Stimulated activated effector memory CD8-positive, alpha-beta T cell treated with anti-CD3 and anti-CD28 coated beads, Interleukin-12 subunit alpha, Interleukin-12 subunit beta, amount 100 ng/mL, for 72 hours (primary cell): ENCODE measurements around the gene CHURC1.

Experiments
- ATAC-seq: fragments of 150-1000 bp; cut with Tn5 transposase; 2 replicates; pipeline ENCODE4 v1.10.0; 2021
- DNase-seq, 2 donors: peaks; one replicate each; pipeline ENCODE4 v3.0.0; 2021 to 2022; ENCODE audit warnings: low spot score in 2 of 2
- H3K27ac Mint-ChIP-seq: one replicate; pipeline ENCODE4 v1.8.0; 2022; ENCODE audit warnings: mild to moderate bottlenecking, mixed read lengths
- H3K36me3 Mint-ChIP-seq: one replicate; pipeline ENCODE4 v1.8.0; 2022; ENCODE audit warnings: mild to moderate bottlenecking, mixed read lengths
- H3K4me1 Mint-ChIP-seq: one replicate; pipeline ENCODE4 v1.8.0; 2022; ENCODE audit warnings: mixed read lengths
- H3K4me3 Mint-ChIP-seq: one replicate; pipeline ENCODE4 v1.8.0; 2022; ENCODE audit warnings: mild to moderate bottlenecking, mixed read lengths
- H3K9me3 Mint-ChIP-seq: one replicate; pipeline ENCODE4 v1.8.0; 2022; ENCODE audit warnings: mixed read lengths

The CHURC1 gene

GRCh38 chr14:64954491-64955240 lies 40.4 kb downstream of the CHURC1 start:
- Mint-ChIP-seq H3K4me3 (no peak overlapping the region), H3K27ac (no peak overlapping the region), H3K9me3 (no peaks in the 10 kb centered on the region), H3K36me3 (no peaks in the 10 kb centered on the region), H3K4me1 (peaks cover 14% of the 10 kb centered on the region)
- DNase-seq, result no peak
- no peak for ATAC-seq

DNA sequence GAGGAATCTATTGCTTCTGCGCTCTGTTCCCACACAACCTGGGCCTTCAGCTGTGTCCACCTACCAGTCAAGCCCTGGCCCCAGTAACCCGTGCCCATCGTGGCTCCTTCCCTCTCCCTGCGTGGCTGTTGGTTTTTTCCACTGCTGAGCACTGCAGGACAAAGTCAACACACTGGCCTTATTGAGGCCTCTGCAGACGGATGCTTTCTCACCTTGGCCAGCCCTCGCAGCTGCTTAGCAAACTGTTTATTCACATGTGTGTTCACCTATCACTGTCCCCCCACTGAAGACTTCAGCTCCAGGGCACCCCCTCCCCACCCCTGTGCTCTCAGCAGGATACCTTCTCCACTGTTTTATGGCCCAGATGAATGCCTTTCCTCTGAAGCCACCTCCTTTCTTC lies 41.0 kb downstream of the CHURC1 start:
- H3K27ac Mint-ChIP-seq, result no peak overlapping the region
- H3K36me3 Mint-ChIP-seq, result no peaks in the 10 kb centered on the region
- no peak for DNase-seq
- no peak overlapping the region for H3K4me3 Mint-ChIP-seq
- H3K9me3 Mint-ChIP-seq, result no peaks in the 10 kb centered on the region
- ATAC-seq, result no peak
- H3K4me1 Mint-ChIP-seq, result peaks cover 19% of the 10 kb centered on the region

GRCh38 chr14:64956697-64957406 lies 42.6 kb downstream of the CHURC1 start:
- Mint-ChIP-seq H3K4me1 (peaks cover 24% of the 10 kb centered on the region), H3K9me3 (no peaks in the 10 kb centered on the region), H3K4me3 (no peak overlapping the region), H3K36me3 (no peaks in the 10 kb centered on the region), H3K27ac (no peak overlapping the region)
- no peak for ATAC-seq
- DNase-seq, result no peak

DNA sequence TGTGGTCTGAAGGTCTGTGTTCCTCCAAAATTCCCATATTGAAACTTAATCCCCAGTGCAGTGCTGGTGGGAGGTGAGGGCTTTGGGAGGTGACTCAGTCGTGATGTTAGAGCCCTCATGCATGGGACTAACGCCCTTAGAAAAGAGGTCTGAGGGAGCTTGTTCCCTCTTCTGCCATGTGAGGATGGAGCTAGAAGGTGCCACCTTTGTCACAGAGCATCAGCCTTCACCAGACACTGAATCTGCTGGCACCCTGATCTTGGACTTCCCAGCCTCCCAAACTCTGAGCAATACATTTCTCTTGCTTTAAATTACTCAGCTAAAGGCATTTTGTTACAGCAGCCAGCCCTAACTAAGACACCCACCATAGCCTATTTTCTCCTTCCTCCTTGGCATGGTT lies 43.9 kb downstream of the CHURC1 start:
- DNase-seq (no peak), ATAC-seq (no peak)
- Mint-ChIP-seq H3K27ac (peak overlapping the region; percentile 35), H3K4me3 (no peak overlapping the region), H3K4me1 (peaks cover 13% of the 10 kb centered on the region), H3K9me3 (no peaks in the 10 kb centered on the region), H3K36me3 (no peaks in the 10 kb centered on the region)

- Mint-ChIP-seq H3K4me1 (peaks cover 10% of the 10 kb centered on the region), H3K9me3 (no peaks in the 10 kb centered on the region), H3K27ac (peak overlapping the region; percentile 35), H3K4me3 (no peak overlapping the region), H3K36me3 (no peaks in the 10 kb centered on the region)
- no peak for DNase-seq
- no peak for ATAC-seq
Observed at GRCh38 chr14:64958743-64959142, 44.5 kb downstream of the CHURC1 start.

DNA sequence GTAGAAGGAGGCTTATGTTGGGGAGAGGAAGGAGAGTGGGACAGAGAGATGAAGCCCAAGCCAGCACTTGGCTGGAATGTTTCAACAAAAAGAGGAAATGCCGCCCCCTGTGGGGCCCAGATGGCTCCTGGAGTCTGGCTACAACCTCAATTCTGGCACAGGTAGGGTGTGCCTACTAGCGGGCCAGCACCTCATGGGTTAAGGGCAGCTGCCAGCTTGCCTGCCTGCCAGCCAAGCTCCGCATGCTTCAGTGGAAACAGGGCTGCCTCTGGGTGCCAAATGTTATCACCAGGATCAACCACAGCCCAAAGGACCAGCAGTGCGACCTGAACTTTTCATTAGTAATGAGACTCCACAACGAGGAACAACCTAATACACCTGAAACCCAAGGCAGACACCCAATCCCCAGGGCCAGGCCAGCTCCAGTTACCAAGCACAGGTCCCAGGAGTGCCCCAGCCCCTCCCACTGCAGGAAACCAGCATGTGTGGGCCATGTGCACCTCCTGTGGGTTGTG lies 46.6 kb downstream of the CHURC1 start:
- H3K4me3 Mint-ChIP-seq, result no peak overlapping the region
- H3K9me3 Mint-ChIP-seq, result no peaks in the 10 kb centered on the region
- no peaks in the 10 kb centered on the region for H3K36me3 Mint-ChIP-seq
- ATAC-seq (no peak), DNase-seq (no peak)
- no peak overlapping the region for H3K27ac Mint-ChIP-seq
- H3K4me1 Mint-ChIP-seq, result peaks cover 10% of the 10 kb centered on the region

GRCh38 chr14:64963611-64964010 lies 49.4 kb downstream of the CHURC1 start:
- Mint-ChIP-seq H3K9me3 (no peaks in the 10 kb centered on the region), H3K4me1 (peaks cover 10% of the 10 kb centered on the region), H3K4me3 (no peak overlapping the region), H3K27ac (no peak overlapping the region), H3K36me3 (no peaks in the 10 kb centered on the region)
- ATAC-seq (no peak), DNase-seq (no peak)

GRCh38 chr14:64965356-64966000 lies 51.2 kb downstream of the CHURC1 start:
- peaks cover 3% of the 10 kb centered on the region for H3K4me1 Mint-ChIP-seq
- ATAC-seq, result no peak
- H3K4me3 Mint-ChIP-seq, result no peak overlapping the region
- no peak overlapping the region for H3K27ac Mint-ChIP-seq
- H3K9me3 Mint-ChIP-seq, result no peaks in the 10 kb centered on the region
- DNase-seq, result no peak
- H3K36me3 Mint-ChIP-seq, result no peaks in the 10 kb centered on the region

DNA sequence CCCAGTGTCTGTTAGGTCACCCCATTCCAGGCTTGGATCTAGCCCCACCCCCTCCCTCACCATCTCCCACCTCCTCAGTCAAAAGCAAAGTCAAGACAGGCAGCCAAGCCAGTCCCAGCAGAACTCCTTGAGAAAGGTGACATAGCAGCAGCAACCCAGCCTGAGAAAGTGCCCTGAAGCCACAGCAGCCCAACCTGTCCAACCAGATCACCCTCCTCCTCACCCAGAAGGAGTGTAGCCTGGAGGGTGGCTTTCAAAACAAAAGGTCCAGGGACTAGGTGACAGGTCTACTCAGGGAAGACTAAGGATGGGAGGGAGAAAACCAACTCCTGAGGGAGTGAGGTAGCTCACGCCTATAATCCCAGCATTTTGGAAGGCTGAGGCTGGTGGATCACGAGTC lies 52.7 kb downstream of the CHURC1 start:
- Mint-ChIP-seq H3K4me1 (no peaks in the 10 kb centered on the region), H3K36me3 (no peaks in the 10 kb centered on the region), H3K4me3 (no peak overlapping the region), H3K9me3 (no peaks in the 10 kb centered on the region), H3K27ac (no peak overlapping the region)
- no peak for DNase-seq
- ATAC-seq, result no peak

DNA sequence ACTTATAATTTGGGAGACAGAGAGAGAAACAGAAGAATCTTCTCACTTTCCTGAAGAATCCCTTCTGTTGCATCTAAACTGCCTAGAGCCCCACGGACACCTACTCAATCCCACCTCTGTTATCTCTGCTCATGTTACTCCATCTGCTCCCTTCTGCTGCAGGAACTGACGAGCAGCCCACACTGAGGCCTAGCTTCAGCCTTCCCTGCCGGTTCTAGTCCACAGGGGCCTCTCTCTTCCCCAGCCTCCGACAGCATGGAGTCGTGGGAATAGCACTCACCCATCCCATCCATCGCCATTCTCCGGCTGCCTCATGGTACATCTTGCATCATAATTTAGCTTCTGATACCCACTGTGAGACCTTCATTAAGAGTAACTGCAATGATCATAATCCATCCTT lies 53.9 kb downstream of the CHURC1 start:
- Mint-ChIP-seq H3K4me1 (no peaks in the 10 kb centered on the region), H3K4me3 (no peak overlapping the region), H3K36me3 (peaks cover 4% of the 10 kb centered on the region), H3K9me3 (no peaks in the 10 kb centered on the region), H3K27ac (no peak overlapping the region)
- ATAC-seq (no peak), DNase-seq (no peak)

DNA sequence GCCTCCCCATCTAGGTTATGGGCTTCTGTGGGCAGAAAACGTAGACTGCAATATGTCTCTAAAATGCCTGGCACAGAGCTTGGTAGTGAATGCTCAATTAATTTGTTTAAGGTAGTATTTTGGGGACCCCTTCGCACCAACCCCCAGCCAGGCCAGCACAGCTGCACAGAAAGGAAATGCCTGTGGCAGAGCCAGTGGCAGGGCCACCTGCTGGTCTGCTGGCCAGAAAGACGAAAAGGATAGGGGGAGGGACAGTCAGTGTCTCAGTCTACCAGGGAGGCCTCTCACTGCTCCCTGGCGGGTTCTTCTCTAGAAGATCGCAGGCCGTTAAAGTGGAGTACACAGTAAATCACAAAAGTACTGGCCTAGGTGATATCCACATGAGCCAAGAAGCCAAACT lies 54.4 kb downstream of the CHURC1 start:
- no peaks in the 10 kb centered on the region for H3K4me1 Mint-ChIP-seq
- DNase-seq (no peak), ATAC-seq (no peak)
- H3K27ac Mint-ChIP-seq, result no peak overlapping the region
- no peaks in the 10 kb centered on the region for H3K9me3 Mint-ChIP-seq
- H3K4me3 Mint-ChIP-seq, result no peak overlapping the region
- peaks cover 4% of the 10 kb centered on the region for H3K36me3 Mint-ChIP-seq

DNA sequence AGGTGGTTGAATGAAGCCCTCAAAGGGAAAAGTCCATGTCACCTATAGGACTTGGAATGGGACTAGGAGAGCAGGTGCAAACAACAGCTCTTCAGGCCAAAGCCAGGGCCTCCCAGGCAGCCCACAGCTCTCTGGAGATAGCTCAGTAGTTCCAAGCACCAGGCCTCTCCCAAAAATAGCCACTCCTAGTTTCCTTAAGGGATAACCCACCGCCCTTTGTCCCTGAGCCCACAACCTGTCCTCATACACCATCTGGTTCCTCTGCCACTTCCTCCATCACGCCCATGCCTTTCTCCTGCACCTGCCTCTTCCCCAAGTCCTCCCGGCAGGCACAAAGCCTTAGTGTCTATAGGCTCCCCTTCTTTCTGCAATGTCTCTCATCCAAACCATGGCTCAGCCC lies 55.8 kb downstream of the CHURC1 start:
- ATAC-seq (no peak), DNase-seq (no peak)
- H3K4me1 Mint-ChIP-seq, result no peaks in the 10 kb centered on the region
- H3K27ac Mint-ChIP-seq, result no peak overlapping the region
- H3K4me3 Mint-ChIP-seq, result no peak overlapping the region
- peaks cover 4% of the 10 kb centered on the region for H3K36me3 Mint-ChIP-seq
- H3K9me3 Mint-ChIP-seq, result no peaks in the 10 kb centered on the region

- peak overlapping the region; percentile 56 for H3K4me3 Mint-ChIP-seq
- DNase-seq, result no peak
- H3K36me3 Mint-ChIP-seq, result peaks cover 4% of the 10 kb centered on the region
- no peaks in the 10 kb centered on the region for H3K4me1 Mint-ChIP-seq
- ATAC-seq, result no peak
- H3K27ac Mint-ChIP-seq, result no peak overlapping the region
- no peaks in the 10 kb centered on the region for H3K9me3 Mint-ChIP-seq
Observed at GRCh38 chr14:64970776-64971477, 56.7 kb downstream of the CHURC1 start.

- Mint-ChIP-seq H3K27ac (no peak overlapping the region), H3K36me3 (peaks cover 4% of the 10 kb centered on the region), H3K4me3 (peak overlapping the region; percentile 56), H3K9me3 (no peaks in the 10 kb centered on the region), H3K4me1 (no peaks in the 10 kb centered on the region)
- ATAC-seq (no peak), DNase-seq (no peak)
Observed at GRCh38 chr14:64971491-64971942, 57.3 kb downstream of the CHURC1 start.
